GM19463 (cell line): ENCODE data around the gene NXPH2.

ENCODE experiments used
- ATAC-seq: cut with Tn5 transposase; IDR thresholded peaks from one replicate; pipeline ENCODE4 v1.9.1; 2021; ENCODE audit warnings: mild to moderate bottlenecking, moderate library complexity; ENCODE audit not compliant: unreplicated experiment

Gene NXPH2

DNA sequence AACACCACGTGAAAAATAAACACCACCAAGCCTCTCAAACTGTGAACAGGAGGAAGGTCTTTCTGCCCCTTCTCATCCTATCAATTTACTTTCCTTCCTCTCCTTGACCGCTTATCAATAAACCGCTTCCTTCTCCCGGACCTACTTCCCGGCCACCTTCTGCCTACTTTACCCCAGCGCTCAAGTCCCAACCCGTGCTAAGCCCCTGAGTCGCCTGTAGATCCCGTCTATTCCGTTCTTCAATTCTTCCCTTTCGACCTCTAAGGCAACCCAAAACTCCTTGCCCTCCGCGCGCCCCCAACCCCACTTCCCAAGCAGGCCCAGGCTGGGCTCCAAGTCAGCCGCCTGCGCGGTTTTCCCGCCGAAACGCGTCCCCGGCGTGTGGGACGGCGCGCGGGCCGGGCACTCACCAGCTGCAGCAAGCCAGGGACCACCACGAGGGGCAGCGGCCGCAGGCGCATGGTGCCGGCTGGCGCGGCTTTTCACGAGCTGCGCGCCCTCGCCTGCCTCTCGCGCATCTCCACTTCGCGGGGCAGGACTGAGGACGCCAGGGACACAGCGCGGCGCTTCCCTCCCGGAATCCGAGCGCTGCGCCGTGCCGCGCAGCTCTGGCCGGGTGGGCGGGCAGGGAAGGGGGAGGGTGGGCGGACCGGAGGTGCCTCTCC lies at the start of gene NXPH2:
NXPH2 (minus strand) TSS at position 610 of the 665 bp plus-strand sequence; CDS start at position 461, 149 bp downstream.
- no peak for ATAC-seq

DNA sequence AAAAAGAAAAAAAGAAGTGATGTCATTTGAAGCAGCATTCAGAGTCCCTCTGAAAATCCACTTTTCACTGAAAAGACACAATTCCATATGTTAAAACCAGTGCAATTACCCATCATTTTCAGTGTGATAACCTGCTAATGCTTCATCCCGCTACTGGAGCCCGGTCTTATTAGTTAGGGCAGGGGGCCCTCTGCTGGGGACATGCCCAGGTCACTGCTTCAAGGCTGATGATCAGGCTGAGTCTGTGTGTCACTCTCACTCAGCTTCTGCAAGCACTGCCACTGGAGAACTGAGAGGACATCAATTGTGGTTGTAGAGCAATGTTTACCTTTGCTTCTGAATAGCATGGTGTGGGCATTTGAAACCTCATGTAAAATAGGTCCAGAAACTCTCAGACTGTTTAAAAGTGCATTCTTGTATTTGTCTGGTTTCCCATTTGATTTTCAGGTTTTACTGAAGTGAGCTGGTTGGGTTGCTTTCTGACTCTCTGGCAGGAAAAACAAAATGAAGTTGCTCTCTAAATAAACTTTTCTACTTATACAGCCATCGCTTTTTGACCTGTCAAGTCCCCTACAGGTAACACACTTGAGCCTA lies 49.2 kb upstream of the NXPH2 start:
- peak; percentile 56 for ATAC-seq

DNA sequence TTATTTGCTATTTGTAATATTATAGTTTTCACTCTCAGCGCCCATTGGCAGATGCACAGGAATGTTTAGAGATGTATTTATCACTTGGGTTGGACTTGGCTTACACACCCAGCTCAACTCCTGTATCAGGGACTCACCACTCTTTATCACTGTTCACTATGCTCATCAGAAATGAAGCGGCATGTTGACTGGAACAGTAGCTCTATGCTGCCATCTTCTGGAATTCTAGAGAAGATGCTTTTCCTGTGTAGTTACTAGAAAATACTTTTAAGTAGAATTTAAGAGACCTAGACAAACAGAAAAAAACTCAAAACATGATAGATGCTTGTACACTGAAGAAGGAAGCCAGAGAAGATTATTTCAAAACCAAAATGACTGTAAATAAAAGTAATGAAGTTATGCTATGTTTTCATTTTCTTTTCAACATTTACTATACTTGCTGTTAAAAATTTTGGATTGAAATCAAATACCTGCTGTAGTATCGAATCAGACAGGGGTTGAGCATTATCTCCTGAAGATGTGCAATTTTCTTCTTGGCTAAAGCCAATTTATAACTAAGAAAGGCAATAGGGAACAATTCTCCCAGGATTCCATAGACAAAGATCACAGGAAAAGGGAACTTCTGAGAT lies 47.4 kb upstream of the NXPH2 start:
- ATAC-seq, result peak; percentile 72

DNA sequence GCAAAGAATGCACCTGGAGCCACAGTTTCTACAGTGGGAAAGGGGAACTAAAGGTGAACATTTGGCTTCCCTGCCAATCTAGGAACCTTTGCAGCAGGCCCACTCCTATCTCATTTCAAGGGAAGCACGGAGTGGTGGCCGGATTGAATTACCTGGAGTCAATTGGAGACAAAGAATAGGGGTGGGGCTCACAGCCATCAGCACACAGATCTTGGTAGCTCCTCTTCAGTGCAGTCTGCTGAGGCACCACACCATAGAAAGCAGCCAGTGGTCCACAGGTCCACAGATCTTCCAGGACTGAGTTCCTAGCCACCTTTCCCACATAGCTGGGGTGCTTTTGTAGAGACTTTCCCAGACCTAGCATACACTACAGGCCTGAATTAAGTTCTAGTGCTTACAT lies 43.5 kb upstream of the NXPH2 start:
- ATAC-seq, result no peak

GRCh38 chr2:138819964-138820363 lies 39.8 kb upstream of the NXPH2 start:
- no peak for ATAC-seq

DNA sequence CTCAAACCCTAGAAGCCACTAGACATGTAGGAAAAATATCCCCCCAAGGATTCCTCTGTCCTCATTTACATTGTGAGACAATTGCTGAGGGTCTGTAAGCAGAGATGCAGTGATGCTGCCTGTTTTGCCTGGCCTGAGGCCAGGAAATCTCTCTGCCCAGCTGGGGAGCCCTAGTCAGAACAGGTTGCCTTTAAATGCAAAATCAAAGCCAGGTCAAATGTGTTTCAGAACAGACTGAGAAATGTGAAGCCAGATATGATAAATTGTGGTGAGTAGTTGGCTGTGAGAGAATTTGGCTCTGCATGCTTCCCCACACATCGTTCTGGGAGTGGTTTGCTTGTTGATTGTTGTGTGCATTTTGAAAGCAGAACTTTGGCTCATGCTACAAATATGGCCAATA lies 38.4 kb upstream of the NXPH2 start:
- ATAC-seq, result no peak

DNA sequence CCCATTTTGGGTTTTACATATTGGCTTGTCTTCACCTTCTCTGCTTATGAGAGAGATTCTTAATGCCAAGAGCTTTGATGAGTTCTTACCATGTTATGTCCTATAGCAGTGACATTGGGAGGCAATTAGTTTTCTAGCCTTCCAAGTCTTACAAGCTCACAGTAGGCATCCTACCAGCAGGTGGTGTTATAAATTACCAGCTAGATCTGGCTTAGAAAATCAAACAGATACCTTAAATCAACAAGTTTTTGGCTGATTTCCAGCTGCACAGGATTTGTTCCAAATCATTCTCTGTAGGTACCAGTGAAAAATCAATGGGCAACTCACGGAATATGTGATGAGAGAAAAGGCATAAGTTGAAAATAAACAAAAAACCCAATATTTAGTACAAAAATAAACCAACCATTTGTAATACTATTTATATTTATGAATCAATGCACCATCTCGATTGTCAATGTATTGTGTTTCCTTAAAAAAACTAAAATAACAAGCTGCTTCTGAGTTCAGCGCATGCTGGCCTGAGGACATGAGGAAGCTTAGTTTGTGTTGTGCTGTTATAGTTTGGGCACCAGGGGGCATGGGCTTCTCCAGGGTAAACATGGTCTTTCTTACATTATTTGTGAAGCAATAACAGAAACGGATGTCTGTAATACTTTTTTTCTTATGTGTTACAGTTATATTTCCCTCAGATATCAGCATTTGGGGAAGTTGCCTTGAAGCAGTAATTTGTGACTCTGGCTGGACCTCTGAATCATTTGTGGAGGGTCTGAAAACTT lies 34.1 kb upstream of the NXPH2 start:
- peak; percentile 50 for ATAC-seq

DNA sequence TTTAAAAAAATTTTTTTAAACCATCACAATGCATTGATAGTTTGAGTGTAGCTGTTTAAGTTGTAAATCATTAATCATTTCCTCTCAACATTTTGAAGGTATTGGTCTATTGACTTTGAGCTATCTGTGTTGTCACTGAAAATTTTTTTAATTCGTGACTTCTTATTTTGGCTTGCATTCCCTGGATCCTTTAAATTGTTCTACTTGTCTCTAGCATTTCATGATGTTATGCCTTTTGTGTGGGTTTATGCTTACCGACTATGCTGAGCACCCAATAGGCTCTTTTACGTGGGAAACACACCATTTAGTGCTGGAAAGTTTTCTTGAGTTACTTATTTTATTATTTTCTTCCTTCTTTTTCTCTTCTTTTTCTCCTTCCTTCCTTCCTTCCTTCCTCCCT lies 31.2 kb upstream of the NXPH2 start:
- no peak for ATAC-seq

- ATAC-seq, result no peak
Measured at GRCh38 chr2:138794724-138795123, 14.5 kb upstream of the NXPH2 start.

- ATAC-seq, result no peak
Measured at GRCh38 chr2:138787053-138787666, 7.0 kb upstream of the NXPH2 start.

- ATAC-seq, result no peak
Measured at GRCh38 chr2:138782383-138782782, 2.2 kb upstream of the NXPH2 start.

DNA sequence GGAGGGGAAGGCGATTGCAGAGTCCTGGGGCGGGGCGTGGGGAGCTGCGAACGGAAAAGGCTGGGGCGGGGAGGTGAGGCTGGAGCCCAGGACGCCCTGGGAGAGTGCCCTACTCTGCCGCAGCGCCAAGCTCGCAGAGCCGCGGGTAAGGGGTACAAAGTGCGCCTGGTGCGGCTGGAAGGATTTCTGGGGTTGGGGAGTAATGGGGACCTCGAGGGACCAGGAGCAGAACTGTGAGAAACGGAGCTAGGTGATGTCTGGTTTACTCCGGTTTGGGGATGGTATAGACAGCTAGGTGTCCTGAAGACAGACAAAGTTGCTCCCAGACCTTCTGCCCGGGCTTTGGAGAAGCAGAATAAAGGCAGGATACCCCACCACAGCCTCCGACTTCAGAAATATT lies 718 bp upstream of the NXPH2 start:
- ATAC-seq, result no peak

- no peak for ATAC-seq
Measured at GRCh38 chr2:138780446-138780880, 273 bp upstream of the NXPH2 start.

- no peak for ATAC-seq
Measured at GRCh38 chr2:138779406-138779780, 797 bp downstream of the NXPH2 start.

DNA sequence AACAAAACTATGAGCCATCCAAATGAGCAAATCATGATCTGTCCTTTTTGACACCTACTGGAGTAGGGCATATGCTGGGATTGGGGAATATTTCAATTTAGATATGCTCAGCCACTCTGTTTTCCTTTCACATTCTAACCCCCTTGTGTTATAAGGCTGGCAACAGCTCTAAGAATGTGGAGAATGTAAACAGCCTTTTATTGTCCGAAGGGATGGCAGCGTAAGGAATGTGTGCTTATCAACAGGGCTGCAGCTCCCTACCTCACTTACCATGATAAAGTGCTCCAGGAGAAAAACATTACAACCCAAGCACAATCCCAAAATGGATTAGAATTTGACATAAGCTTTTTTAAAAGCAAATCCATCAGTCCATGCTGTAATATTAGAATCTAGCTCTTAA lies 2.2 kb downstream of the NXPH2 start:
- ATAC-seq, result no peak

DNA sequence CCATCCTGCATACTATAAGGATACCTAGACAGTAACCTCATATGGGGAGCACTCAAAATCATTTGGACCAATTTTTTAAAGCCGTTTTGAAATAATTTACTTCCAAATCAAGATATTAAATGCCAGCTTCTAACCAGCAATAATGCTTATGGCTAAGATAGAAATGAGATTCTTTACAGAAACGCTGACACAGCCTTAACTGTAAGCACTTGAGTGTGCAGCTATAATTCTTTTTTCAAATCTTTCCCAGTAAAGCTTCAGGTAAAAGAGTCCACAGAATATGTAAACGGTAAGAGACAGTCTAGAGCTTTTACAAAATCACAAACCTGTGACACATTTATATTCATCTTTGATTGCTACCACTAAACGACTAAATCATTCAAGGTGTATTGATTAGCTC lies 4.5 kb downstream of the NXPH2 start:
- ATAC-seq, result no peak

- ATAC-seq, result no peak
Measured at GRCh38 chr2:138771534-138771933, 8.7 kb downstream of the NXPH2 start.

- no peak for ATAC-seq
Measured at GRCh38 chr2:138767101-138767500, 13.1 kb downstream of the NXPH2 start.

DNA sequence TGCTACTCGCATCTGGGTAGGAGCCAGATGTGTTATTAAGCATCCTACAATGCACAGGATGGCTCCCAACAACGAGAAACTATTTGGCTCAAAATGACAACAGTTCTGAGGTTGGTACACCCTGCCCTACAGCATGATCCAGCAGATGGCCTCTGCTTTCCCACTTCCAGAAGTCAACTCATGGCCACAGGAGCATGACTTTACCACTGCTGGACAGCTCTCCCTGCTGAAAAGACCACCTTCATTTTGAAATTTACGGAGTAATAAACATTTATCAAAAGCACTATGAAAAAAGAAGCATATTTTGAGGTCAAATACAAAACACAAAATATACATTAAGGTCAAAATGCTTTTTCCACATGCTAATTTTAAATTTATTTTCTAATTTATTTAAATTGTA lies 13.7 kb downstream of the NXPH2 start:
- no peak for ATAC-seq

- no peak for ATAC-seq
Measured at GRCh38 chr2:138763971-138764370, 16.2 kb downstream of the NXPH2 start.

DNA sequence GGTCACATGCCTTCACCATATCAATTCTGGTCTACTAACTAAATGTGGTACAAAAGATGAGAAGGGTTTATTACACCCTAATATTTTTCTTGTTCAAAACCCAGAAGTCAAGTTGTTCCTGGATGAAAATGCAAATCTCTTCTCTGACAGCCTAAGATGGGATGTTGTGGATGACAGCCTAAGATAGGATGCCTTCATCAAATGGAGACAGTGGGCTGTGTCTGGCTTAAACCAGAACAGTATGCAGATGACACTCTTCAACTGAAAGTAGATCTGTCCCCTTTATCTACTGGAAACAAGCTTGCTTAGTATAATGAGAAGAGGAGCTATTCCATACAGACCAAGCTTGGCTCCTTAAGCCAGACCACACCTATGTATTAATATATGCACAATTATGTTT lies 17.7 kb downstream of the NXPH2 start:
- no peak for ATAC-seq
